Brain microvascular endothelial cell (primary cell): ENCODE measurements around the gene POLR3C.

ENCODE experiments used
- DNase-seq: peaks from one replicate; pipeline ENCODE4 v3.0.0-alpha.2; 2020
- H3K27ac ChIP-seq: fragments of 250-450 bp; sonication (Bioruptor Pico); 2 replicates; pipeline ENCODE4 v1.5.1; 2020; ENCODE audit warnings: mild to moderate bottlenecking, moderate library complexity
- H3K27me3 ChIP-seq: fragments of 250-450 bp; sonication (Bioruptor Pico); replicated peaks from 2 replicates; pipeline ENCODE4 v1.5.1; 2020; ENCODE audit warnings: mild to moderate bottlenecking
- H3K36me3 ChIP-seq: fragments of 250-450 bp; sonication (Bioruptor Pico); replicated peaks from 2 replicates; pipeline ENCODE4 v1.5.1; 2020; ENCODE audit warnings: mild to moderate bottlenecking
- H3K4me3 ChIP-seq: 2 replicates; pipeline ENCODE4 v1.5.1; 2011; ENCODE audit warnings: low read depth, mild to moderate bottlenecking, control low read depth, low read length, moderate library complexity
- CTCF ChIP-seq: IDR thresholded peaks from 2 replicates; pipeline ENCODE4 v1.5.1; 2011; ENCODE audit warnings: low read depth, mild to moderate bottlenecking, moderate library complexity, low read length, control low read depth, inconsistent platforms; ENCODE audit errors: missing control alignments
- in situ Hi-C: cut with HindIII; loops from 2 replicates; pipeline ENCODE4 v1.10.0; 2017; ENCODE audit warnings: low sequenced_read_pairs, low pct_ligation_motif_present

POLR3C gene

GRCh38 chr1:145877923-145878486 lies 54.0 kb downstream of the POLR3C start:
- no peak for TF ChIP-seq CTCF
- Histone ChIP-seq H3K4me3 (no peak overlapping the region), H3K36me3 (no peaks in the 10 kb centered on the region), H3K27ac (no peak overlapping the region), H3K27me3 (no peaks in the 10 kb centered on the region)
- DNase-seq: peak; percentile 9
- in situ Hi-C loops: no loop called here

DNA sequence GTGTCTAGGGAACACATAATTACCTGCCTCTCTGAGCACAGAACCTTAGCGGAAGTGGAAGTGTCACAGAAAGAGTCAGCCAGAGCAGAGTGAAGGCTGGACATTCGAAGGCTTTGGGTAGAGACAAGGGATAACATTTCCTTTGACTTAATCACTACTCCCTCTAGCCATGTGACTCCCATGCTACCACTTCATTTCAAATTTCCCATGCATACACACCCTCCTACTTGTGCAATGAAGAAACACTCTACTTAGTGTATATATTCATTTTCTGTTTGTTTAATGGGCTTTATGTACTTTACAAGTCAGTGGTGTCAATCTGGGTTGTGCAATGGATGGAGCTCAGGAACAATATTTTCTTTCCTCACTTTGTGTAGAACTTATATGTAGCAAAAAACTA lies 54.7 kb downstream of the POLR3C start:
- Histone ChIP-seq H3K4me3 (no peak overlapping the region), H3K27me3 (no peaks in the 10 kb centered on the region), H3K36me3 (no peaks in the 10 kb centered on the region), H3K27ac (no peak overlapping the region)
- TF ChIP-seq CTCF: no peak
- no peak for DNase-seq
- in situ Hi-C loops: no loop called here

GRCh38 chr1:145879775-145880174 lies 55.8 kb downstream of the POLR3C start:
- Histone ChIP-seq H3K27me3 (no peaks in the 10 kb centered on the region), H3K4me3 (no peak overlapping the region), H3K27ac (no peak overlapping the region), H3K36me3 (no peaks in the 10 kb centered on the region)
- no peak for TF ChIP-seq CTCF
- in situ Hi-C loops: no loop called here
- no peak for DNase-seq

DNA sequence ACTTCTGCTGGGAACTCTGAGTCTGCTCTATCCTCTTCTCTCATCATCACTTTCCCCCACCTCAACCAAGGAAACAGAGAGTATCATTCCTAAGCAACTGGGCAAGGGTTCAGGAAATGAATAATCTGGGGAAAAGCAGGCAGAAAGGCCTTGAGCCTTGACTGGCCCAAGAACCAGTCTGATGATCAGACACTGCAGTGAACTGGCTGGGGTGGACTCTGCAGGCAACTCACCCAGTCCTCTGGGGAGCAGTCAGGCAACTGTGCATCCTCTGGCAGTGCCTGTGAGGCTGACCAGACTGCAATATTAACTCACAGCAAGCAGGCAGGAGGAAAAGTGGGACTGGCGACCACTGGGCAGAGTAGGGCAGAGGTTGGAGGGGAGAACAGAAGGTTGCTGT lies 60.7 kb downstream of the POLR3C start:
- H3K4me3 ChIP-seq: no peak overlapping the region
- in situ Hi-C loops: no loop called here

DNA sequence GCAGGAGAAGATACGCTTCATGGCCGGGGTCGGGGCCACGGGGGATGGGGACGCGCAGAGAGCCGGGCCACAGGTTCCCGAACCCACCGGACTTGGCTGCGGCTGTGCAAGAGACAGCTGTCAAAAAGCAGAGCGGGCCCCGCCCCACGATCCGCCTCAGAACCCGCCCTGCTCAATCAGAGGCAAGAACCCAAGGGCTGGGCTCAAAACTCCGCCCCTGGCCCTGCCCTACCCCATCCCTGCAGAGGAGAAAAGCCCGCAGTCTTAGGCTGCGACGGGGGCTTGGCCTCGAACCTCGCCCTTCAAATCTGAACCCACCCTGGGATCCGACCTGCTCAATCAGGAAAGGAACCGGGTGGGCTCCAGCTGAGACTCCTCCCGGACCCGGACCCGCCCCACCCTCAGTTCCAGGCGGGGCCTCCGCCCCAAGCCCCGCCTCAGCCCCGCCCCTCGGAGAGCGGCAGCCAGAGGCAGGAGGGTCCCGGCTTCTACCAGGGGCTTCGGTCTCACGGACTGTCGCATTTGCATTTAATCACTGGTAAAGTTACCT lies 61.8 kb downstream of the POLR3C start, which contains the start of gene ANKRD35:
TSS of gene ANKRD35 (minus strand) at position 129 of the 550 bp plus-strand sequence. CDS start at position 21, 108 bp downstream.
- in situ Hi-C loops: no loop called here
- no peak for TF ChIP-seq CTCF
- Histone ChIP-seq H3K36me3 (no peaks in the 10 kb centered on the region), H3K27ac (no peak within 1 kb of the TSS), H3K27me3 (no peaks in the 10 kb centered on the region), H3K4me3 (peak within 1 kb of the TSS; percentile 67)
- DNase-seq: peak; percentile 74

More for the DNA sequence above, 60.7 kb downstream of the POLR3C start:
- no peaks in the 10 kb centered on the region for H3K27me3 ChIP-seq
- DNase-seq: no peak
- no peaks in the 10 kb centered on the region for H3K36me3 ChIP-seq
- H3K27ac ChIP-seq: no peak overlapping the region
- no peak for TF ChIP-seq CTCF

- Histone ChIP-seq H3K36me3 (no peaks in the 10 kb centered on the region), H3K4me3 (peak overlapping the region; percentile 67), H3K27me3 (no peaks in the 10 kb centered on the region), H3K27ac (no peak overlapping the region)
- in situ Hi-C loops: no loop called here
- no peak for TF ChIP-seq CTCF
- DNase-seq: no peak
Measured at GRCh38 chr1:145886390-145886789, 62.4 kb downstream of the POLR3C start.
